ENCODE data around the gene RLN2. TPM values are rescaled to one million over a fixed set of nuclear protein-coding genes. Genes with fewer than 3 reads are reported as not detected.

Gene RLN2
- total and polyA plus RNA-seq, 2 experiments from 2014 or later = not detected

- Histone ChIP-seq H3K9me3 (ENCODE audit: low read depth) (no peaks in the 10 kb centered on the region), H3K79me2 (ENCODE audit: insufficient read depth) (no peaks in the 10 kb centered on the region), H3F3A (ENCODE audit: insufficient read depth) (no peaks in the 10 kb centered on the region), H3K9ac (no peak overlapping the region), H3K27ac (no peak overlapping the region), H3K4me3 (no peak overlapping the region), H3K36me3 (ENCODE audit: low read depth) (no peaks in the 10 kb centered on the region), H3K27me3 (replicated peaks; ENCODE audit: insufficient read depth) (peaks cover 14% of the 10 kb centered on the region; the same call in 1 of the 2 replicates), H3K4me1 (ENCODE audit: insufficient read depth) (no peaks in the 10 kb centered on the region), H4K20me1 (ENCODE audit: insufficient read depth) (no peaks in the 10 kb centered on the region), H3K9me2 (ENCODE audit: insufficient read depth) (no peaks in the 10 kb centered on the region), H3K4me2 (ENCODE audit: unreplicated experiment) (no peak overlapping the region), H2AFZ (no peak overlapping the region)
- WGBS, 2 experiments (ENCODE audit: low coverage in 1 of 2, low lambda C conversion rate in 2 of 2, missing lambda C conversion rate in 2 of 2) = 60 to 61% methylated on average over 4 of the region's 4 CpGs
- DNase-seq = no peak
- TF ChIP-seq EZH2phosphoT487 (IDR thresholded peaks at IDR 0.05; ENCODE audit: insufficient read depth, low read depth) (no peak), EZH2 (IDR thresholded peaks at IDR 0.05; ENCODE audit: insufficient read depth, poor library complexity, severe bottlenecking) (no peak)
- in situ Hi-C loops (cut with MboI) = no loop called here
Observed at GRCh38 chr9:5301544-5301943, 3.0 kb downstream of the RLN2 start.

- no peaks in the 10 kb centered on the region for H3K79me2 ChIP-seq (ENCODE audit: insufficient read depth)
- no peaks in the 10 kb centered on the region for H3K9me2 ChIP-seq (ENCODE audit: insufficient read depth)
- no peak overlapping the region for H3K27ac ChIP-seq
- H2AFZ ChIP-seq = no peak overlapping the region
- TF ChIP-seq EZH2 (IDR thresholded peaks at IDR 0.05; ENCODE audit: insufficient read depth, poor library complexity, severe bottlenecking) (no peak), EZH2phosphoT487 (IDR thresholded peaks at IDR 0.05; ENCODE audit: insufficient read depth, low read depth) (no peak)
- in situ Hi-C loops (cut with MboI) = no loop called here
- H3K9me3 ChIP-seq (ENCODE audit: low read depth) = no peaks in the 10 kb centered on the region
- no peaks in the 10 kb centered on the region for H3K36me3 ChIP-seq (ENCODE audit: low read depth)
- DNase-seq = no peak
- no peaks in the 10 kb centered on the region for H4K20me1 ChIP-seq (ENCODE audit: insufficient read depth)
- no peak overlapping the region for H3K9ac ChIP-seq
- H3K4me3 ChIP-seq = no peak overlapping the region
- H3K4me1 ChIP-seq (ENCODE audit: insufficient read depth) = no peaks in the 10 kb centered on the region
- peaks cover 20% of the 10 kb centered on the region for H3K27me3 ChIP-seq (replicated peaks; ENCODE audit: insufficient read depth)
- no peak overlapping the region for H3K4me2 ChIP-seq (ENCODE audit: unreplicated experiment)
- no peaks in the 10 kb centered on the region for H3F3A ChIP-seq (ENCODE audit: insufficient read depth)
- 65 to 72% methylated on average over 1 of the region's 1 CpG for WGBS, 2 experiments (ENCODE audit: low coverage in 1 of 2, low lambda C conversion rate in 2 of 2, missing lambda C conversion rate in 2 of 2)
Observed at GRCh38 chr9:5292141-5292540, 12.4 kb downstream of the RLN2 start.

GRCh38 chr9:5288591-5288990, 15.9 kb downstream of the RLN2 start:
- no peaks in the 10 kb centered on the region for H4K20me1 ChIP-seq (ENCODE audit: insufficient read depth)
- no peak for TF ChIP-seq EZH2 (IDR thresholded peaks at IDR 0.05; ENCODE audit: insufficient read depth, poor library complexity, severe bottlenecking)
- TF ChIP-seq EZH2phosphoT487 (IDR thresholded peaks at IDR 0.05; ENCODE audit: insufficient read depth, low read depth) = no peak
- 50 to 59% methylated on average over 1 of the region's 1 CpG for WGBS, 2 experiments (ENCODE audit: low coverage in 1 of 2, low lambda C conversion rate in 2 of 2, missing lambda C conversion rate in 2 of 2)
- no peak overlapping the region for H2AFZ ChIP-seq
- no peak for DNase-seq
- no peak overlapping the region for H3K9ac ChIP-seq
- H3K79me2 ChIP-seq (ENCODE audit: insufficient read depth) = no peaks in the 10 kb centered on the region
- no peaks in the 10 kb centered on the region for H3K36me3 ChIP-seq (ENCODE audit: low read depth)
- no peak overlapping the region for H3K27ac ChIP-seq
- H3K4me2 ChIP-seq (ENCODE audit: unreplicated experiment) = no peak overlapping the region
- H3K9me3 ChIP-seq (ENCODE audit: low read depth) = no peaks in the 10 kb centered on the region
- in situ Hi-C loops (cut with MboI) = no loop called here
- H3F3A ChIP-seq (ENCODE audit: insufficient read depth) = no peaks in the 10 kb centered on the region
- H3K9me2 ChIP-seq (ENCODE audit: insufficient read depth) = no peaks in the 10 kb centered on the region
- no peak overlapping the region for H3K4me3 ChIP-seq
- peaks cover 20% of the 10 kb centered on the region for H3K27me3 ChIP-seq (replicated peaks; ENCODE audit: insufficient read depth)
- no peaks in the 10 kb centered on the region for H3K4me1 ChIP-seq (ENCODE audit: insufficient read depth)

GRCh38 chr9:5286262-5286661, 18.3 kb downstream of the RLN2 start:
- Histone ChIP-seq H3K27me3 (replicated peaks; ENCODE audit: insufficient read depth) (peaks cover 20% of the 10 kb centered on the region), H3K4me1 (ENCODE audit: insufficient read depth) (no peaks in the 10 kb centered on the region), H3K4me2 (ENCODE audit: unreplicated experiment) (no peak overlapping the region), H3F3A (ENCODE audit: insufficient read depth) (no peaks in the 10 kb centered on the region), H3K27ac (no peak overlapping the region), H3K36me3 (ENCODE audit: low read depth) (no peaks in the 10 kb centered on the region), H4K20me1 (ENCODE audit: insufficient read depth) (no peaks in the 10 kb centered on the region), H3K9ac (no peak overlapping the region), H3K79me2 (ENCODE audit: insufficient read depth) (no peaks in the 10 kb centered on the region), H3K9me3 (ENCODE audit: low read depth) (no peaks in the 10 kb centered on the region), H3K4me3 (no peak overlapping the region), H2AFZ (no peak overlapping the region), H3K9me2 (ENCODE audit: insufficient read depth) (no peaks in the 10 kb centered on the region)
- no peak for TF ChIP-seq EZH2 (IDR thresholded peaks at IDR 0.05; ENCODE audit: insufficient read depth, poor library complexity, severe bottlenecking)
- no peak for TF ChIP-seq EZH2phosphoT487 (IDR thresholded peaks at IDR 0.05; ENCODE audit: insufficient read depth, low read depth)
- no peak for DNase-seq
- in situ Hi-C loops (cut with MboI) = no loop called here

- H3K4me3 ChIP-seq = no peak overlapping the region
- no peak overlapping the region for H2AFZ ChIP-seq
- no peaks in the 10 kb centered on the region for H3K4me1 ChIP-seq (ENCODE audit: insufficient read depth)
- no peaks in the 10 kb centered on the region for H3K79me2 ChIP-seq (ENCODE audit: insufficient read depth)
- H3F3A ChIP-seq (ENCODE audit: insufficient read depth) = no peaks in the 10 kb centered on the region
- WGBS, 2 experiments (ENCODE audit: low coverage in 1 of 2, low lambda C conversion rate in 2 of 2, missing lambda C conversion rate in 2 of 2) = 48 to 57% methylated on average over 2 of the region's 2 CpGs
- TF ChIP-seq EZH2 (IDR thresholded peaks at IDR 0.05; ENCODE audit: insufficient read depth, poor library complexity, severe bottlenecking) (no peak), EZH2phosphoT487 (IDR thresholded peaks at IDR 0.05; ENCODE audit: insufficient read depth, low read depth) (no peak)
- H3K4me2 ChIP-seq (ENCODE audit: unreplicated experiment) = no peak overlapping the region
- no peak overlapping the region for H3K27ac ChIP-seq
- no peaks in the 10 kb centered on the region for H3K9me3 ChIP-seq (ENCODE audit: low read depth)
- no peaks in the 10 kb centered on the region for H3K27me3 ChIP-seq (replicated peaks; ENCODE audit: insufficient read depth)
- H3K9ac ChIP-seq = no peak overlapping the region
- H4K20me1 ChIP-seq (ENCODE audit: insufficient read depth) = no peaks in the 10 kb centered on the region
- in situ Hi-C loops (cut with MboI) = no loop called here
- DNase-seq = no peak
- no peaks in the 10 kb centered on the region for H3K9me2 ChIP-seq (ENCODE audit: insufficient read depth)
- no peaks in the 10 kb centered on the region for H3K36me3 ChIP-seq (ENCODE audit: low read depth)
Observed at GRCh38 chr9:5278486-5278885, 26.0 kb downstream of the RLN2 start.

Measured in GM23248 (cell line).